Measurements from ENCODE around the gene NT5C1A. TPM values are rescaled to one million over a fixed set of nuclear protein-coding genes. Genes with fewer than 3 reads are reported as not detected.

Gene NT5C1A
- total RNA-seq, 2 experiments from 2014 or later, result not detected

GRCh38 chr1:39720094-39720999 lies 48.4 kb upstream of the NT5C1A start:
- no TSS peak for BruUV-seq (replicated peaks)
- no peaks in the 10 kb centered on the region for H3K4me1 ChIP-seq (ENCODE audit: insufficient read depth, low read length, poor library complexity, severe bottlenecking)
- H3K9me3 ChIP-seq (ENCODE audit: low read length), result no peaks in the 10 kb centered on the region
- no peaks in the 10 kb centered on the region for H3K36me3 ChIP-seq (ENCODE audit: insufficient read depth, low read length)
- no peak overlapping the region for H2AFZ ChIP-seq (ENCODE audit: low read length)
- no peak overlapping the region for H3K4me2 ChIP-seq (ENCODE audit: low read length)
- ChIA-PET CTCF (ENCODE audit: unreplicated experiment) (no interaction called here), POLR2A (interaction anchor here (0.6 to 0.7 kb wide), 2 partner anchors 116 to 606 kb away, joined by 3 to 4 read pairs; no protein-coding TSS in a partner anchor)
- no peaks in the 10 kb centered on the region for H3K9me2 ChIP-seq (ENCODE audit: insufficient read depth, low read length)
- peak; percentile 76 for DNase-seq (ENCODE audit: low spot score)
- H3K4me3 ChIP-seq (ENCODE audit: low read depth, low read length, poor library complexity, severe bottlenecking), result no peak overlapping the region
- TF ChIP-seq CTCF (conservative IDR thresholded peaks at IDR 0.05; ENCODE audit: low read length) (peak; percentile 91), EZH2phosphoT487 (IDR thresholded peaks at IDR 0.05; ENCODE audit: borderline replicate concordance, low read depth, low read length) (no peak)
- intact Hi-C loops (cut with micrococcal nuclease; ENCODE audit: unreplicated experiment), result loop anchor here (2.0 to 5.0 kb wide), 2 partner anchors 63 to 114 kb away; no protein-coding TSS in a partner anchor
- H3K79me2 ChIP-seq (ENCODE audit: insufficient read depth, low read depth, low read length), result no peaks in the 10 kb centered on the region
- H4K20me1 ChIP-seq (ENCODE audit: insufficient read depth, low read length), result no peaks in the 10 kb centered on the region
- no peak overlapping the region for H3K27ac ChIP-seq (ENCODE audit: low read depth, low read length, poor library complexity, severe bottlenecking)

- CTCF ChIA-PET (ENCODE audit: unreplicated experiment), result interaction anchor here (0.5 kb wide), 1 partner anchor 112 kb away, joined by 3 read pairs; no protein-coding TSS in a partner anchor
Measured at GRCh38 chr1:39717809-39718208, 45.9 kb upstream of the NT5C1A start.

More at GRCh38 chr1:39717809-39718208, 45.9 kb upstream of the NT5C1A start:
- H3K79me2 ChIP-seq (ENCODE audit: insufficient read depth, low read depth, low read length), result no peaks in the 10 kb centered on the region
- H3K9me2 ChIP-seq (ENCODE audit: insufficient read depth, low read length), result no peaks in the 10 kb centered on the region
- H3K36me3 ChIP-seq (ENCODE audit: insufficient read depth, low read length), result no peaks in the 10 kb centered on the region
- no peak for DNase-seq (ENCODE audit: low spot score)
- BruUV-seq (replicated peaks), result no TSS peak
- H3K4me1 ChIP-seq (ENCODE audit: insufficient read depth, low read length, poor library complexity, severe bottlenecking), result no peaks in the 10 kb centered on the region
- no peak overlapping the region for H3K4me2 ChIP-seq (ENCODE audit: low read length)
- intact Hi-C loops (cut with micrococcal nuclease; ENCODE audit: unreplicated experiment), result no loop called here
- no peak overlapping the region for H2AFZ ChIP-seq (ENCODE audit: low read length)
- POLR2A ChIA-PET, result no interaction called here
- TF ChIP-seq EZH2phosphoT487 (IDR thresholded peaks at IDR 0.05; ENCODE audit: borderline replicate concordance, low read depth, low read length) (no peak), CTCF (conservative IDR thresholded peaks at IDR 0.05; ENCODE audit: low read length) (no peak; the same call in 1 of the 2 replicates)
- H3K27ac ChIP-seq (ENCODE audit: low read depth, low read length, poor library complexity, severe bottlenecking), result no peak overlapping the region
- no peaks in the 10 kb centered on the region for H3K9me3 ChIP-seq (ENCODE audit: low read length)
- H4K20me1 ChIP-seq (ENCODE audit: insufficient read depth, low read length), result no peaks in the 10 kb centered on the region
- no peak overlapping the region for H3K4me3 ChIP-seq (ENCODE audit: low read depth, low read length, poor library complexity, severe bottlenecking)

Measured in OCI-LY7 (cell line).